Gastrocnemius medialis (tissue), 4 donors: ENCODE results near the gene DISC1.

ENCODE experiments used
- POLR2A ChIP-seq, 2 donors: fragments of 450-650 bp; IDR thresholded peaks; one replicate each; pipeline ENCODE4 v1.6.1; 2017; ENCODE audit warnings: antibody characterized with exemption in 2 of 2, mild to moderate bottlenecking in 2 of 2, moderate library complexity in 2 of 2
- TF ChIP-seq, protein P1 (sequence below), 5 experiments: fragments of 450-650 bp in 3 of 5; fragments of 200-600 bp in 2 of 5; sonication (generic) in 2 of 5; IDR thresholded peaks in 4 of 5; conservative IDR thresholded peaks in 1 of 5; 1 replicate in 4 of 5; 2 replicates in 1 of 5; pipeline ENCODE4 v1.5.1; 2016 to 2019; ENCODE audit warnings: antibody characterized with exemption in 5 of 5, mild to moderate bottlenecking in 3 of 5, moderate library complexity in 3 of 5

DNA sequence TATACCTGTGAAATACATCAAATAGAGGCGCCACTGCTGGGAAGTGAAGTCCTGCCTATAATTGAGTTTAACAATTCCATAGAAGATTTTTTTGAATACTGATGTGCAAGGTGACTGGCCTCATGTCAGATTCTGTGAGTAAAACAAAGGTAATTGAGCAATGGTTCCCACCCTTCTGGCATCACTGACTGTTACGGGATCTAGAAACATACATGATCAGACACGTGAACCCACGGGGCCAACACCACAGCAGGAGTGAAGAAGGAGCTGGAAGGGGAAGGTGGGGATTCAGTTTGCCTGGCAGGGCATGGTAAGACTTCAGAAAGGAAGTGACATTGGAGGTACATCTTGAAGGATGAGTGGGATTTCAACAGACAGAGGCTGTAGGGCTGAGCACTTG, 270.2 kb downstream of the DISC1 start:
- TF ChIP-seq, protein P1, sequence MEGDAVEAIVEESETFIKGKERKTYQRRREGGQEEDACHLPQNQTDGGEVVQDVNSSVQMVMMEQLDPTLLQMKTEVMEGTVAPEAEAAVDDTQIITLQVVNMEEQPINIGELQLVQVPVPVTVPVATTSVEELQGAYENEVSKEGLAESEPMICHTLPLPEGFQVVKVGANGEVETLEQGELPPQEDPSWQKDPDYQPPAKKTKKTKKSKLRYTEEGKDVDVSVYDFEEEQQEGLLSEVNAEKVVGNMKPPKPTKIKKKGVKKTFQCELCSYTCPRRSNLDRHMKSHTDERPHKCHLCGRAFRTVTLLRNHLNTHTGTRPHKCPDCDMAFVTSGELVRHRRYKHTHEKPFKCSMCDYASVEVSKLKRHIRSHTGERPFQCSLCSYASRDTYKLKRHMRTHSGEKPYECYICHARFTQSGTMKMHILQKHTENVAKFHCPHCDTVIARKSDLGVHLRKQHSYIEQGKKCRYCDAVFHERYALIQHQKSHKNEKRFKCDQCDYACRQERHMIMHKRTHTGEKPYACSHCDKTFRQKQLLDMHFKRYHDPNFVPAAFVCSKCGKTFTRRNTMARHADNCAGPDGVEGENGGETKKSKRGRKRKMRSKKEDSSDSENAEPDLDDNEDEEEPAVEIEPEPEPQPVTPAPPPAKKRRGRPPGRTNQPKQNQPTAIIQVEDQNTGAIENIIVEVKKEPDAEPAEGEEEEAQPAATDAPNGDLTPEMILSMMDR (IDR thresholded peaks at IDR 0.05 in 4 of 5, conservative IDR thresholded peaks at IDR 0.05 in 1 of 5): no peak
- TF ChIP-seq POLR2A (IDR thresholded peaks at IDR 0.05): no peak
